Mucosa of stomach (tissue), 1 donor: ENCODE results near the gene BLMH.
"Not testable (repeated sequence)": the region's sequence is repeated elsewhere in the genome, so short reads cannot be mapped to it uniquely, and the experiment has no call there.

Source experiments
- H3K27me3 ChIP-seq: one replicate; pipeline ENCODE4 v1.7.0; 2013; ENCODE audit warnings: mild to moderate bottlenecking, low read length; ENCODE audit not compliant: control insufficient read depth, insufficient read depth
- H3K36me3 ChIP-seq: one replicate; pipeline ENCODE4 v1.7.0; 2013; ENCODE audit warnings: low read length; ENCODE audit not compliant: control insufficient read depth, insufficient read depth
- H3K4me1 ChIP-seq: one replicate; pipeline ENCODE4 v1.7.0; 2013; ENCODE audit warnings: mild to moderate bottlenecking, low read length; ENCODE audit not compliant: control insufficient read depth, insufficient read depth
- H3K4me3 ChIP-seq: one replicate; pipeline ENCODE4 v1.7.0; 2013; ENCODE audit warnings: low read length
- H3K9ac ChIP-seq: one replicate; pipeline ENCODE4 v1.7.0; 2013; ENCODE audit warnings: mild to moderate bottlenecking, low read length, moderate library complexity
- H3K9me3 ChIP-seq: one replicate; pipeline ENCODE4 v1.7.0; 2013; ENCODE audit warnings: mild to moderate bottlenecking, low read length, moderate library complexity; ENCODE audit not compliant: control insufficient read depth
- donor health status: Pancreatic carcinoma.

Gene BLMH

GRCh38 chr17:30232824-30233427 is 58.8 kb downstream of the BLMH start:
- Histone ChIP-seq H3K4me1 (peaks cover 28% of the 10 kb centered on the region), H3K4me3 (no peak overlapping the region), H3K36me3 (no peaks in the 10 kb centered on the region), H3K9me3 (no peaks in the 10 kb centered on the region), H3K9ac (no peak overlapping the region), H3K27me3 (peaks cover 49% of the 10 kb centered on the region)

GRCh38 chr17:30232015-30232823 is 59.5 kb downstream of the BLMH start:
- Histone ChIP-seq H3K27me3 (peaks cover 41% of the 10 kb centered on the region), H3K4me3 (no peak overlapping the region), H3K9me3 (no peaks in the 10 kb centered on the region), H3K9ac (no peak overlapping the region), H3K36me3 (no peaks in the 10 kb centered on the region), H3K4me1 (peaks cover 21% of the 10 kb centered on the region)

GRCh38 chr17:30230596-30231125 is 61.1 kb downstream of the BLMH start:
- no peak overlapping the region for H3K9ac ChIP-seq

GRCh38 chr17:30230009-30230408 is 61.7 kb downstream of the BLMH start:
- H3K4me3 ChIP-seq = not testable (repeated sequence)

More at GRCh38 chr17:30230596-30231125, 61.1 kb downstream of the BLMH start:
- peaks cover 29% of the 10 kb centered on the region for H3K27me3 ChIP-seq
- no peaks in the 10 kb centered on the region for H3K36me3 ChIP-seq
- no peaks in the 10 kb centered on the region for H3K9me3 ChIP-seq
- H3K4me1 ChIP-seq = peaks cover 9% of the 10 kb centered on the region
- H3K4me3 ChIP-seq = no peak overlapping the region

GRCh38 chr17:30229012-30229411 is 62.7 kb downstream of the BLMH start:
- H3K9me3 ChIP-seq = no peaks in the 10 kb centered on the region
- H3K4me1 ChIP-seq = no peaks in the 10 kb centered on the region
- H3K36me3 ChIP-seq = no peaks in the 10 kb centered on the region
- H3K9ac ChIP-seq = no peak overlapping the region
- H3K4me3 ChIP-seq = no peak overlapping the region
- peaks cover 19% of the 10 kb centered on the region for H3K27me3 ChIP-seq

More at GRCh38 chr17:30230009-30230408, 61.7 kb downstream of the BLMH start:
- H3K27me3 ChIP-seq = peaks cover 28% of the 10 kb centered on the region
- H3K4me1 ChIP-seq, H3K36me3 ChIP-seq, H3K9me3 ChIP-seq, H3K9ac ChIP-seq: not testable (repeated sequence)

- H3K4me1 ChIP-seq = no peaks in the 10 kb centered on the region
- no peak overlapping the region for H3K4me3 ChIP-seq
- H3K27me3 ChIP-seq = peaks cover 10% of the 10 kb centered on the region
- H3K36me3 ChIP-seq = no peaks in the 10 kb centered on the region
- H3K9ac ChIP-seq = no peak overlapping the region
- H3K9me3 ChIP-seq = no peaks in the 10 kb centered on the region
Measured at GRCh38 chr17:30228011-30228410, 63.7 kb downstream of the BLMH start.

- Histone ChIP-seq H3K9me3 (no peaks in the 10 kb centered on the region), H3K27me3 (peaks cover 6% of the 10 kb centered on the region), H3K4me1 (no peaks in the 10 kb centered on the region), H3K4me3 (no peak overlapping the region), H3K9ac (no peak overlapping the region), H3K36me3 (no peaks in the 10 kb centered on the region)
Measured at GRCh38 chr17:30226878-30227277, 64.9 kb downstream of the BLMH start.

GRCh38 chr17:30225919-30226553 is 65.7 kb downstream of the BLMH start:
- Histone ChIP-seq H3K9me3 (no peaks in the 10 kb centered on the region), H3K27me3 (peaks cover 6% of the 10 kb centered on the region), H3K36me3 (no peaks in the 10 kb centered on the region), H3K9ac (no peak overlapping the region), H3K4me3 (no peak overlapping the region), H3K4me1 (no peaks in the 10 kb centered on the region)

GRCh38 chr17:30225112-30225511 is 66.6 kb downstream of the BLMH start:
- H3K9ac ChIP-seq = no peak overlapping the region

GRCh38 chr17:30224419-30224960 is 67.3 kb downstream of the BLMH start:
- no peak overlapping the region for H3K9ac ChIP-seq
- no peaks in the 10 kb centered on the region for H3K9me3 ChIP-seq
- H3K4me3 ChIP-seq = no peak overlapping the region
- H3K4me1 ChIP-seq = no peaks in the 10 kb centered on the region
- H3K36me3 ChIP-seq = no peaks in the 10 kb centered on the region
- H3K27me3 ChIP-seq = peaks cover 6% of the 10 kb centered on the region

More at GRCh38 chr17:30225112-30225511, 66.6 kb downstream of the BLMH start:
- Histone ChIP-seq H3K36me3 (no peaks in the 10 kb centered on the region), H3K9me3 (no peaks in the 10 kb centered on the region), H3K27me3 (peaks cover 6% of the 10 kb centered on the region), H3K4me1 (no peaks in the 10 kb centered on the region), H3K4me3 (no peak overlapping the region)

- H3K36me3 ChIP-seq = no peaks in the 10 kb centered on the region
- no peaks in the 10 kb centered on the region for H3K9me3 ChIP-seq
- no peak overlapping the region for H3K9ac ChIP-seq
- no peak overlapping the region for H3K4me3 ChIP-seq
- H3K27me3 ChIP-seq = peaks cover 6% of the 10 kb centered on the region
- H3K4me1 ChIP-seq = no peaks in the 10 kb centered on the region
Measured at GRCh38 chr17:30222721-30223175, 69.0 kb downstream of the BLMH start.
